Stimulated activated memory B cell treated with anti-CD40 and anti-IgM and Interleukin-4, amounts not matched to agents 10 μg/mL and 1 μg/mL and 100 μg/mL, for 72 hours (primary cell): ENCODE data around the gene RASSF4.
A peak's percentile ranks its signal among the peaks of the same experiment; 100 is the strongest.

Experiments used
- ATAC-seq: fragments of 150-1000 bp; cut with Tn5 transposase; 2 replicates; pipeline ENCODE4 v1.10.0; 2021
- H3K27ac Mint-ChIP-seq: one replicate; pipeline ENCODE4 v1.8.0; 2022; ENCODE audit warnings: mild to moderate bottlenecking, mixed read lengths
- H3K27me3 Mint-ChIP-seq: one replicate; pipeline ENCODE4 v1.8.0; 2022; ENCODE audit warnings: mixed read lengths
- H3K36me3 Mint-ChIP-seq: one replicate; pipeline ENCODE4 v1.8.0; 2022; ENCODE audit warnings: mixed read lengths
- H3K4me1 Mint-ChIP-seq: one replicate; pipeline ENCODE4 v1.8.0; 2022; ENCODE audit warnings: mixed read lengths
- H3K4me3 Mint-ChIP-seq: one replicate; pipeline ENCODE4 v1.8.0; 2022; ENCODE audit warnings: mild to moderate bottlenecking, moderate library complexity, mixed read lengths
- H3K9me3 Mint-ChIP-seq: one replicate; pipeline ENCODE4 v1.8.0; 2022; ENCODE audit warnings: mixed read lengths

RASSF4 gene

GRCh38 chr10:44950326-44951225 is 9.0 kb upstream of the RASSF4 start:
- no peaks in the 10 kb centered on the region for H3K27me3 Mint-ChIP-seq
- H3K9me3 Mint-ChIP-seq: peaks cover 3% of the 10 kb centered on the region
- H3K4me3 Mint-ChIP-seq: no peak overlapping the region
- ATAC-seq: peak; percentile 52
- H3K4me1 Mint-ChIP-seq: peaks cover 54% of the 10 kb centered on the region
- H3K36me3 Mint-ChIP-seq: peaks cover 15% of the 10 kb centered on the region
- H3K27ac Mint-ChIP-seq: peak overlapping the region; percentile 50

- Mint-ChIP-seq H3K4me3 (no peak overlapping the region), H3K4me1 (peaks cover 45% of the 10 kb centered on the region), H3K9me3 (no peaks in the 10 kb centered on the region), H3K27ac (no peak overlapping the region), H3K27me3 (no peaks in the 10 kb centered on the region), H3K36me3 (peaks cover 27% of the 10 kb centered on the region)
- ATAC-seq: no peak
Measured at GRCh38 chr10:44951576-44952226, 7.9 kb upstream of the RASSF4 start.

GRCh38 chr10:44952779-44953231 is 6.8 kb upstream of the RASSF4 start:
- Mint-ChIP-seq H3K36me3 (peaks cover 35% of the 10 kb centered on the region), H3K4me1 (peaks cover 46% of the 10 kb centered on the region), H3K9me3 (no peaks in the 10 kb centered on the region), H3K27me3 (no peaks in the 10 kb centered on the region), H3K27ac (no peak overlapping the region), H3K4me3 (no peak overlapping the region)
- no peak for ATAC-seq

- ATAC-seq: no peak
- Mint-ChIP-seq H3K27me3 (no peaks in the 10 kb centered on the region), H3K4me3 (no peak overlapping the region), H3K4me1 (peaks cover 46% of the 10 kb centered on the region), H3K9me3 (no peaks in the 10 kb centered on the region), H3K36me3 (peaks cover 35% of the 10 kb centered on the region), H3K27ac (no peak overlapping the region)
Measured at GRCh38 chr10:44954042-44954441, 5.6 kb upstream of the RASSF4 start.

GRCh38 chr10:44954962-44955361 is 4.6 kb upstream of the RASSF4 start:
- Mint-ChIP-seq H3K27me3 (no peaks in the 10 kb centered on the region), H3K27ac (peak overlapping the region; percentile 2)

GRCh38 chr10:44955413-44956070 is 4.1 kb upstream of the RASSF4 start:
- Mint-ChIP-seq H3K27me3 (no peaks in the 10 kb centered on the region), H3K27ac (no peak overlapping the region), H3K36me3 (peaks cover 35% of the 10 kb centered on the region), H3K4me1 (peaks cover 38% of the 10 kb centered on the region), H3K4me3 (no peak overlapping the region), H3K9me3 (no peaks in the 10 kb centered on the region)
- no peak for ATAC-seq

More at GRCh38 chr10:44954962-44955361, 4.6 kb upstream of the RASSF4 start:
- no peak for ATAC-seq
- Mint-ChIP-seq H3K36me3 (peaks cover 35% of the 10 kb centered on the region), H3K4me3 (no peak overlapping the region), H3K4me1 (peaks cover 41% of the 10 kb centered on the region), H3K9me3 (no peaks in the 10 kb centered on the region)

GRCh38 chr10:44956226-44956625 is 3.4 kb upstream of the RASSF4 start:
- no peaks in the 10 kb centered on the region for H3K27me3 Mint-ChIP-seq
- peaks cover 40% of the 10 kb centered on the region for H3K4me1 Mint-ChIP-seq
- H3K4me3 Mint-ChIP-seq: no peak overlapping the region
- H3K9me3 Mint-ChIP-seq: no peaks in the 10 kb centered on the region
- ATAC-seq: no peak
- H3K36me3 Mint-ChIP-seq: peaks cover 35% of the 10 kb centered on the region
- no peak overlapping the region for H3K27ac Mint-ChIP-seq

GRCh38 chr10:44956717-44957706 is 2.6 kb upstream of the RASSF4 start:
- Mint-ChIP-seq H3K27ac (no peak overlapping the region), H3K27me3 (no peaks in the 10 kb centered on the region), H3K9me3 (no peaks in the 10 kb centered on the region), H3K4me1 (peaks cover 42% of the 10 kb centered on the region), H3K36me3 (peaks cover 35% of the 10 kb centered on the region), H3K4me3 (peak overlapping the region; percentile 18)
- no peak for ATAC-seq

GRCh38 chr10:44958196-44958897 is 1.3 kb upstream of the RASSF4 start:
- Mint-ChIP-seq H3K4me1 (peaks cover 54% of the 10 kb centered on the region), H3K27ac (peak overlapping the region; percentile 71), H3K9me3 (no peaks in the 10 kb centered on the region), H3K36me3 (peaks cover 30% of the 10 kb centered on the region), H3K4me3 (peak overlapping the region; percentile 86), H3K27me3 (no peaks in the 10 kb centered on the region)
- no peak for ATAC-seq

GRCh38 chr10:44958898-44959246 is 730 bp upstream of the RASSF4 start:
- Mint-ChIP-seq H3K4me3 (peak overlapping the region; percentile 86), H3K27me3 (no peaks in the 10 kb centered on the region), H3K27ac (peak overlapping the region; percentile 71), H3K36me3 (peaks cover 27% of the 10 kb centered on the region), H3K4me1 (peaks cover 59% of the 10 kb centered on the region), H3K9me3 (no peaks in the 10 kb centered on the region)
- ATAC-seq: no peak

- peaks cover 65% of the 10 kb centered on the region for H3K4me1 Mint-ChIP-seq
- peak overlapping the region; percentile 86 for H3K4me3 Mint-ChIP-seq
- H3K27ac Mint-ChIP-seq: no peak overlapping the region
- no peak for ATAC-seq
- H3K27me3 Mint-ChIP-seq: no peaks in the 10 kb centered on the region
- H3K36me3 Mint-ChIP-seq: peaks cover 21% of the 10 kb centered on the region
- no peaks in the 10 kb centered on the region for H3K9me3 Mint-ChIP-seq
Measured at GRCh38 chr10:44960088-44960460, 472 bp downstream of the RASSF4 start.

- peaks cover 70% of the 10 kb centered on the region for H3K4me1 Mint-ChIP-seq
- peak overlapping the region; percentile 86 for H3K4me3 Mint-ChIP-seq
- no peak for ATAC-seq
- no peaks in the 10 kb centered on the region for H3K9me3 Mint-ChIP-seq
- H3K27me3 Mint-ChIP-seq: no peaks in the 10 kb centered on the region
- no peak overlapping the region for H3K27ac Mint-ChIP-seq
- H3K36me3 Mint-ChIP-seq: peaks cover 19% of the 10 kb centered on the region
Measured at GRCh38 chr10:44960482-44961229, 1.1 kb downstream of the RASSF4 start.

- Mint-ChIP-seq H3K9me3 (no peaks in the 10 kb centered on the region), H3K36me3 (peaks cover 14% of the 10 kb centered on the region), H3K27me3 (no peaks in the 10 kb centered on the region), H3K27ac (no peak overlapping the region), H3K4me1 (peaks cover 76% of the 10 kb centered on the region), H3K4me3 (no peak overlapping the region)
- ATAC-seq: no peak
Measured at GRCh38 chr10:44961230-44961571, 1.6 kb downstream of the RASSF4 start.
